Activated CD8-positive, alpha-beta T cell treated with anti-CD3 and anti-CD28 coated beads for 36 hours (primary cell): Measurements from ENCODE around the gene PDZD2. TPM values are rescaled to one million over a fixed set of nuclear protein-coding genes. Genes with fewer than 3 reads are reported as not detected.
"Not testable (repeated sequence)": the region's sequence is repeated elsewhere in the genome, so short reads cannot be mapped to it uniquely, and the experiment has no call there.

ENCODE experiments used
- ATAC-seq: fragments of 200-7000 bp; cut with Tn5 transposase; one replicate; pipeline ENCODE4 v1.10.0; 2021; ENCODE audit warnings: mild to moderate bottlenecking, moderate library complexity
- CTCF ChIA-PET: fragments of 350-600 bp; sonication (Branson Sonifier 250); formaldehyde crosslinking; loops from one replicate; lab custom pipeline; 2021; ENCODE audit warnings: antibody characterized with exemption; lab: Charles Lee
- POLR2A ChIA-PET: fragments of 350-600 bp; sonication (Branson Sonifier 250); formaldehyde crosslinking; loops from one replicate; lab custom pipeline; 2021; ENCODE audit warnings: antibody characterized with exemption; lab: Charles Lee
- DNase-seq: peaks from one replicate; pipeline ENCODE4 v3.0.0-alpha.2; 2020
- H3K27ac Mint-ChIP-seq: one replicate; pipeline ENCODE4 v1.8.0; 2021; ENCODE audit warnings: mild to moderate bottlenecking, mixed read lengths
- H3K27me3 Mint-ChIP-seq: one replicate; pipeline ENCODE4 v1.8.0; 2021; ENCODE audit warnings: mixed read lengths
- H3K36me3 Mint-ChIP-seq: one replicate; pipeline ENCODE4 v1.8.0; 2021; ENCODE audit warnings: low read depth, mixed read lengths
- H3K4me1 Mint-ChIP-seq: one replicate; pipeline ENCODE4 v1.8.0; 2021; ENCODE audit warnings: low read depth, mixed read lengths
- H3K4me3 Mint-ChIP-seq: one replicate; pipeline ENCODE4 v1.8.0; 2021; ENCODE audit warnings: mild to moderate bottlenecking, moderate library complexity, mixed read lengths
- H3K9me3 Mint-ChIP-seq: one replicate; pipeline ENCODE4 v1.8.0; 2021; ENCODE audit warnings: mixed read lengths
- CTCF ChIP-seq: fragments of 200-600 bp; IDR thresholded peaks from one replicate; pipeline ENCODE4 v1.8.0; 2022; ENCODE audit warnings: antibody characterized with exemption, mild to moderate bottlenecking
- intact Hi-C: fragments of 100-400 bp; cut with micrococcal nuclease; formaldehyde crosslinking; loops from one replicate; pipeline ENCODE4 v1.10.0; 2022
- total RNA-seq, 2 experiments: library from RNA; stranded (reverse); gene quantifications; one replicate each; pipeline ENCODE4 v1.2.3, GENCODE V29; 2021

PDZD2 gene
- total RNA-seq, 2 experiments from 2014 or later, result not detected

- H3K4me3 Mint-ChIP-seq, result no peak overlapping the region
- intact Hi-C loops, result no loop called here
- CTCF ChIA-PET, result no interaction called here
- H3K9me3 Mint-ChIP-seq, result no peaks in the 10 kb centered on the region
- no peak for ATAC-seq
- no peaks in the 10 kb centered on the region for H3K27me3 Mint-ChIP-seq
- POLR2A ChIA-PET, result interaction anchor here (1.2 kb wide), 1 partner anchor 16 kb away, joined by 3 read pairs; no protein-coding TSS in a partner anchor
- H3K4me1 Mint-ChIP-seq, result no peaks in the 10 kb centered on the region
- no peaks in the 10 kb centered on the region for H3K36me3 Mint-ChIP-seq
- no peak for TF ChIP-seq CTCF
- H3K27ac Mint-ChIP-seq, result no peak overlapping the region
- no peak for DNase-seq
These were observed 132.1 kb downstream of the PDZD2 start for GRCh38 chr5:31770998-31771397.

GRCh38 chr5:31771500-31771899 is 132.6 kb downstream of the PDZD2 start:
- DNase-seq (no peak), ATAC-seq (no peak)
- Mint-ChIP-seq H3K4me3 (no peak overlapping the region), H3K36me3 (no peaks in the 10 kb centered on the region), H3K27ac (no peak overlapping the region), H3K9me3 (no peaks in the 10 kb centered on the region), H3K27me3 (no peaks in the 10 kb centered on the region), H3K4me1 (no peaks in the 10 kb centered on the region)
- TF ChIP-seq CTCF, result no peak
- ChIA-PET POLR2A (no interaction called here), CTCF (no interaction called here)
- intact Hi-C loops, result no loop called here

DNA sequence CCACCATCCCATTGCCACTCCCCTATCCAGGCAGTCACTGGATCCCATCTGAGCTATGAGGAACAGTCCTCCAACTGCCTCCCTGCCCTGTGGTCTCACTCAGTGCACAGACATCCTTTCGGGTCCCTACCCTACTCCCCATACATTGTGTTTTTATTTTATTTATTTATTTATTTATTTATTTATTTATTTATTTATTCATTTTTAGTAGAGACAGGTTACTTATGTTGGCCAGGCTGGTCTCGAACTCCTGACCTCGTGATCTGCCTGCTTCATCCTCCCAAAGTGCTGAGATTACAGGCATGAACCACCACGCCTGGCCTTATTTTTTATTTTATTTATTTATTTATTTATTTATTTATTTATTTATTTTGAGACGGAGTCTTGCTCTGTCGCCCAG is 137.4 kb downstream of the PDZD2 start:
- ATAC-seq, H3K27me3 Mint-ChIP-seq, H3K27ac Mint-ChIP-seq, POLR2A ChIA-PET, H3K9me3 Mint-ChIP-seq, H3K4me1 Mint-ChIP-seq, H3K36me3 Mint-ChIP-seq, H3K4me3 Mint-ChIP-seq, CTCF ChIA-PET, intact Hi-C loops, DNase-seq: not testable (repeated sequence)

DNA sequence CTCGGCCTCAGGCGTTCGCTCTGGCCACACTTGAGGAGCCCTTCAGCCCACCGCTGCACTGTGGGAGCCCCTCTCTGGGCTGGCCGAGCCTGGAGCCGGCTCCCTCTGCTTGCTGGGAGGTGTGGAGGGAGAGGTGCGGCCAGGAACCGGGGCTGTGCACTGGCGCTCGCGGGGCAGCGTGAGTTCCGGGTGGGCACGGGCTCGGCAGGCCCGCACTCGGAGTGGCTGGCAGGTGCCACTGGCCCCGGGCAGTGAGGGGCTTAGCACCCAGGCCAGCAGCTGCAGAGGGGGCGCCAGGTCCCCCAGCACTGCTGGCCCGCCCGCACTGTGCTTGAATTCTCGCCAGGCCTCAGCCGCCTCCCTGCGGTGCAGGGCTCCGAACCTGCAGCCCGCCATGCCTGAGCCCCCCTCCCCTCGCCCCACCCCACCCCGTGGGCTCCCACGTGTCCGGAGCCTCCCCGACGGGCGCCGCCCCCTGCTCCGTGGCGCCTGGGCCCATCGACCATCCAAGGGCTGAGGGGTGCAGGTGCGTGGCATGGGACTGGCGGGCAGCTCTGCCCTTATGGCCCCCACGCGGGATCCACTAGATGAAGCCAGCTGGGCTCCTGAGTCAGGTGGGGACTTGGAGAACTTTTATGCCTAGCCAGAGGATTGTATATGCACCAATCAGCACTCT is 138.2 kb downstream of the PDZD2 start:
- ChIA-PET CTCF (no interaction called here), POLR2A (no interaction called here)
- ATAC-seq, result no peak
- Mint-ChIP-seq H3K27ac (no peak overlapping the region), H3K4me1 (peaks cover 2% of the 10 kb centered on the region), H3K9me3 (no peaks in the 10 kb centered on the region), H3K4me3 (no peak overlapping the region), H3K27me3 (no peaks in the 10 kb centered on the region), H3K36me3 (no peaks in the 10 kb centered on the region)
- TF ChIP-seq CTCF, result no peak
- intact Hi-C loops, result no loop called here
- no peak for DNase-seq

GRCh38 chr5:31781772-31782171 is 142.8 kb downstream of the PDZD2 start:
- DNase-seq (peak; percentile 5), ATAC-seq (no peak)
- TF ChIP-seq CTCF, result no peak
- no peak overlapping the region for H3K4me3 Mint-ChIP-seq
- intact Hi-C loops, result no loop called here
- H3K27ac Mint-ChIP-seq, result no peak overlapping the region
- ChIA-PET POLR2A (no interaction called here), CTCF (interaction anchor here (1.0 kb wide), 1 partner anchor 311 kb away, joined by 3 read pairs; no protein-coding TSS in a partner anchor)
- H3K36me3 Mint-ChIP-seq, result no peaks in the 10 kb centered on the region
- H3K4me1 Mint-ChIP-seq, result peaks cover 2% of the 10 kb centered on the region
- no peaks in the 10 kb centered on the region for H3K27me3 Mint-ChIP-seq
- H3K9me3 Mint-ChIP-seq, result no peaks in the 10 kb centered on the region
